ENCODE measurements around the gene PPFIA3. TPM values are rescaled to one million over a fixed set of nuclear protein-coding genes. Genes with fewer than 3 reads are reported as not detected.

Gene PPFIA3
- polyA plus RNA-seq, 2 of the 4 experiments (the other 2 are of a cell fraction) = 3.2 to 7.3 TPM

- FAIRE-seq = no peak
- peaks cover 20% of the 10 kb centered on the region for H3K4me1 ChIP-seq
- H3K27ac ChIP-seq = no peak overlapping the region; a peak in 1 of 6 replicates
- 27% methylated on average over 41 of the region's 45 CpGs for WGBS (ENCODE audit: missing lambda C conversion rate)
- CTCF ChIA-PET = interaction anchor here (0.7 to 15.0 kb wide), 10 partner anchors 9 to 152 kb away, joined by 3 to 298 read pairs (median 6); partner anchors contain the start of genes LIN7B and PPFIA3
- ATAC-seq = peak; percentile 22 to 46; a peak in 4 of 6 replicates
- POLR2A ChIA-PET = interaction anchor here (2.7 kb wide), 1 partner anchor 24 kb away, joined by 14 read pairs; no protein-coding TSS in a partner anchor
- H3K4me3 ChIP-seq = no peak overlapping the region; the same call in 2 of the 3 replicates
- TF ChIP-seq MAX (IDR thresholded peaks at IDR 0.05) = peak; percentile 98
- no peak for TF ChIP-seq KDM1A (IDR thresholded peaks at IDR 0.05; ENCODE audit: low read depth)
- TF ChIP-seq USF2 (IDR thresholded peaks at IDR 0.05) = peak; percentile 78
- TF ChIP-seq CHD4 (IDR thresholded peaks at IDR 0.05; ENCODE audit: borderline replicate concordance) = peak; percentile 79; the same call in 1 of the 2 replicates
- peak; percentile 95 for TF ChIP-seq E2F6 (IDR thresholded peaks at IDR 0.05; ENCODE audit: borderline replicate concordance, low read depth)
- 0 out of 2 replicates have a peak, but pooled peaks have one; percentile 1 for TF ChIP-seq GATA3 (IDR thresholded peaks at IDR 0.05; ENCODE audit: borderline replicate concordance)
- 0 out of 2 replicates have a peak, but pooled peaks have one; percentile 22 for TF ChIP-seq HDAC2 (IDR thresholded peaks at IDR 0.05)
- 0 out of 2 replicates have a peak, but pooled peaks have one; percentile 47 for TF ChIP-seq MYC (IDR thresholded peaks at IDR 0.05; ENCODE audit: borderline replicate concordance, low read length)
- TF ChIP-seq SREBF2 (IDR thresholded peaks at IDR 0.05) = no peak
- H3K4me2 ChIP-seq = peak overlapping the region; percentile 100
- H3K9me3 ChIP-seq = no peaks in the 10 kb centered on the region
- DNase-seq (ENCODE audit: low read depth in 1 of 2, low spot score in 1 of 2) = peak; percentile 87 to 91
Measured at GRCh38 chr19:49151267-49152118, 32.1 kb downstream of the PPFIA3 start.

GRCh38 chr19:49152119-49152550 lies 32.8 kb downstream of the PPFIA3 start:
- Histone ChIP-seq H3K9me3 (no peaks in the 10 kb centered on the region), H3K27ac (no peak overlapping the region), H3K4me3 (no peak overlapping the region), H3K4me2 (peak overlapping the region; percentile 100), H3K4me1 (peaks cover 18% of the 10 kb centered on the region; the same call in 2 of the 3 replicates)
- POLR2A ChIA-PET = no interaction called here
- WGBS (ENCODE audit: missing lambda C conversion rate) = 43% methylated on average over 9 of the region's 10 CpGs
- no peak for TF ChIP-seq EHMT2 (IDR thresholded peaks at IDR 0.05; ENCODE audit: low read depth)
- FAIRE-seq (no peak), DNase-seq (ENCODE audit: low read depth in 1 of 2, low spot score in 1 of 2) (no peak), ATAC-seq (no peak)
- CTCF ChIA-PET = interaction anchor here (0.8 to 15.0 kb wide), 3 partner anchors 23 to 46 kb away, joined by 3 to 298 read pairs (median 78); partner anchors contain the start of genes LIN7B and PPFIA3

GRCh38 chr19:49153167-49153809 lies 33.9 kb downstream of the PPFIA3 start:
- Histone ChIP-seq H3K4me2 (no peak overlapping the region), H3K4me1 (peaks cover 21% of the 10 kb centered on the region; the same call in 2 of the 3 replicates), H3K4me3 (no peak overlapping the region), H3K9me3 (no peaks in the 10 kb centered on the region), H3K27ac (no peak overlapping the region)
- FAIRE-seq (no peak), DNase-seq (ENCODE audit: low read depth in 1 of 2, low spot score in 1 of 2) (no peak), ATAC-seq (no peak)
- POLR2A ChIA-PET = no interaction called here
- no peak for TF ChIP-seq POLR2AphosphoS2 (conservative IDR thresholded peaks at IDR 0.05; ENCODE audit: low read length)
- TF ChIP-seq JUNB (IDR thresholded peaks at IDR 0.05) = no peak
- TF ChIP-seq KDM5A (IDR thresholded peaks at IDR 0.05) = no peak
- no peak for TF ChIP-seq ZC3H11A (IDR thresholded peaks at IDR 0.05)
- TF ChIP-seq REST (IDR thresholded peaks at IDR 0.05) = no peak
- TF ChIP-seq HOXB5 (CRISPR knock-in tag; IDR thresholded peaks at IDR 0.05) = no peak
- TF ChIP-seq ESRRA (IDR thresholded peaks at IDR 0.05; ENCODE audit: borderline replicate concordance, low read length) = no peak
- TF ChIP-seq CEBPB (IDR thresholded peaks at IDR 0.05) = no peak
- no peak for TF ChIP-seq NFE2L2 (conservative IDR thresholded peaks at IDR 0.05; ENCODE audit: low read length)
- TF ChIP-seq ELK1 (IDR thresholded peaks at IDR 0.05; ENCODE audit: low read depth, low read length) = no peak
- TF ChIP-seq GATA3 (IDR thresholded peaks at IDR 0.05; ENCODE audit: borderline replicate concordance) = no peak
- no peak for TF ChIP-seq EHF (CRISPR knock-in tag; IDR thresholded peaks at IDR 0.05)
- no peak for TF ChIP-seq TFCP2L1 (CRISPR knock-in tag; IDR thresholded peaks at IDR 0.05)
- no peak for TF ChIP-seq ZFP36 (IDR thresholded peaks at IDR 0.05; ENCODE audit: borderline replicate concordance, partially characterized antibody)
- no peak for TF ChIP-seq MYC (IDR thresholded peaks at IDR 0.05; ENCODE audit: borderline replicate concordance, low read length)
- CTCF ChIA-PET = no interaction called here
- 90% methylated on average over 10 of the region's 10 CpGs for WGBS (ENCODE audit: missing lambda C conversion rate)
